Stimulated activated CD8-positive, alpha-beta memory T cell treated with anti-CD3 and anti-CD28 coated beads, Interleukin-7, amount 100 ng/mL, for 1 hour (primary cell): ENCODE measurements around the gene CD226.
"Not testable (repeated sequence)": the region's sequence is repeated elsewhere in the genome, so short reads cannot be mapped to it uniquely, and the experiment has no call there.

ENCODE experiments used
- DNase-seq, 2 donors: peaks; one replicate each; pipeline ENCODE4 v3.0.0-alpha.2; 2020; ENCODE audit warnings: low read depth in 2 of 2

The CD226 gene

DNA sequence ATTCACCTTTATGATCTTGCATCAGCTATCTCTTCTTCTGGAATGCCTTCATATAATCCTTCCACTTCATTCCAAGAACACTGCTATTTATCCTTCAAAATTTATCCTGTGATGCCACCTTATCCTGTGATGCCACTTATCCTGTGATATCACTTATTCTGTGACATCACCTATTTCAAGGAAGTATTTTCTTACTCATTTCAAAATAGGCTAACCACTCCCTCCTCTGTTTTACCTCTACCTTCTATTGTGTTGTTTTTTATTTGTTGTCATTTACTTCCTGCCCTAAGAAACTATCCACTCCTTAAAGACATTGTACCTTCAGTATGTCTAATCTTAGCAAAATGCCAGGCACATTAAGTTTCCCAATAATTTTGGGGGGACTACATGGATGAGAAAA is 38.8 kb downstream of the CD226 start:
- no peak for DNase-seq

DNA sequence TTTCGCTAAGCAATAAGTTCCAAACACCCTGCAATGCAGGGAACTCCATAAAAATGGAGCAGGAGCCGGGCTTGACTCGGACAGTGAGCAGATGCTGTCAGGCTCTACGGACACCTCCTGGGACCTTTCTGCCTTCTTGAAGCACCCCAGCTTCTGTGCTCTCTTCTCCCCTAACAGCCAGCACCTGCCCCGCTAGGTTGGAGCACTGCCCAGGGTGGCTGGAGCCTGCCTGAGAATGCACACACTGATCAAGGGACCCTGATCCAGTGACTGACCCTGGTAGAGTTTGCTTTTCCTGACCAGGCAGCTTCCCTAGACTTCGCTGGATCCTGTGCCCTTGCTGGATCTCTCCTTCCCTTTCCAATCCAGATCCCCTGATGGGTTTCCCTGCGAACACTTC is 40.9 kb downstream of the CD226 start:
- DNase-seq: no peak

DNA sequence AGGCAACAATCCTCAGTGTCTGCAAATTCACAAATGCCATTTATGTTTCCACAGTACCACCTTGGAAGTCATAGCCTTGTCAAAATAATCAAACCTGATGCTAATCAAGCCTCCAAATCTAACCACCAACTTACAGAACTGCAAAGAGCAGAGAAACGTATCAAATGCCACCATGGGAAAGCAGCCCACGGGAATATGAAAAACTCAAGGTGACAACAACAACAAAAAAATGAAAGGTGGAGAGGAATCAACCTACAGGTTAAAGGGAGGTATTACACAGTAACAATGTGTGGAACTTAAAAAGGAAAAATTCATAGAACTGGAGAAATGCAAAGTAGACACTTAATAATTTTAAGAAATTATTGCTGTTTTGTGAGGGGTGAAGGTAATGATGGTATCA is 46.7 kb downstream of the CD226 start:
- no peak for DNase-seq

DNA sequence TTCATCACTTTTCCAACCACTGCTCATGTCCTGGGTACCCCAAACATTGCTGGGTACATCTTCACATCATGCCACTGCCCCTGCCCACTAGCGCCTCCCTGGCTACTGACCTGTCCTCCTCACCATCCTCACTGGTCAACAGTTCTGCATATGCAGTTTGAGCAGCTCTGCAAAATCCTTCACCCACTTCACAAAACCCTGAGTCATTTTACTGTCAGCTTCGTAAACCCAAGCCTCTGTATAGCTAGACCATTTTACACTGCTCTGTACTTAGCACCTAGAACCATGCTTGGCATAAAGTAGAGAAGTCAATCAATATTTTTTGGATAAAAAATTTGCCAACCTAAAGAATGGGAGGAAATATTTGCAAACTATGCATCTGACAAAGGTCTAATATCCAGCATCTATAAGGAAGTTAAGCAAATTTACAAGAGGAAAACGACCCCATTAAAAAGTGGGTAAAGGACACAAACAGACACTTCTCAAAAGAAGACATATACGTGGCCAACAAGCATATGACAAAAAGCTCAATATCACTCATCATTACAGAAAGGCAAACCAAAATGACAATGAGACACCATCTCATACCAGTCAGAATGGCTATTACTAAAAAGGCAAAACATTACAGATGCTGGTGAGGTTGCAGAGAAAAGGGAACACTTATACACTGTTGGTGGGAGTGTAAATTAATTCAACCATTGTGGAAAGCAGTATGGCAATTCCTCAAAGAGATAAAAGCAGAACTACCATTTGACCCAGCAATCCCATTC is 48.3 kb downstream of the CD226 start:
- DNase-seq: not testable (repeated sequence)

DNA sequence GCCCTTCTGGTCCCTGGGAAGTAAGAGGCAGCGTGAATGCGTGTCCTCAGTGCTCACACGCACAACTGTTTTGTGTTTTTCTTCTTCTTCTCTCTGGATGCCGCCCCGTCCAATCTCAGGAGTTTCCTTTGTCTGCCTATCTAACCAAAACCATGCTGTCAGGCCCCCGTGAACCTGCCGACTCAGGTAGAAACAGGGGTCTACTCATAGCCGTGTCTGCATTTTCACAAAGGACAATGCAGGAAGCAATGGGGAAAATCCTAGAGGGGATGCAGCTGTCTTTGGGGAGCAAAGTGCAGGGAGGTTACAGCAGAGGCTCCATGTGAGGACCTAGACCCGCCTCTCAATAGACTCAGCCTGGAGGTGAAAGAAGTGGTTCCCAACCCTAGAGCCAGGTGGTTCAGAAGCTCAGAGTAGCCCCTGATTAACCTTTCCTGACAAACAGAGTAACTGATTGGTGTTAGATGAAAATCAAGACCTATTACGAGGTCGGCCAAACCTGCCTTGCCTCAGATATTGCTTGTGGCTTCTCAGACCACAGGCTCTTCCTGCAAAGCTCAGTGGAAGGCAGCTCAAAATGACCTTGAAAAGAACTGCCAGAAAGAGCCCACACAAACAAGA is 49.3 kb downstream of the CD226 start:
- DNase-seq: no peak

DNA sequence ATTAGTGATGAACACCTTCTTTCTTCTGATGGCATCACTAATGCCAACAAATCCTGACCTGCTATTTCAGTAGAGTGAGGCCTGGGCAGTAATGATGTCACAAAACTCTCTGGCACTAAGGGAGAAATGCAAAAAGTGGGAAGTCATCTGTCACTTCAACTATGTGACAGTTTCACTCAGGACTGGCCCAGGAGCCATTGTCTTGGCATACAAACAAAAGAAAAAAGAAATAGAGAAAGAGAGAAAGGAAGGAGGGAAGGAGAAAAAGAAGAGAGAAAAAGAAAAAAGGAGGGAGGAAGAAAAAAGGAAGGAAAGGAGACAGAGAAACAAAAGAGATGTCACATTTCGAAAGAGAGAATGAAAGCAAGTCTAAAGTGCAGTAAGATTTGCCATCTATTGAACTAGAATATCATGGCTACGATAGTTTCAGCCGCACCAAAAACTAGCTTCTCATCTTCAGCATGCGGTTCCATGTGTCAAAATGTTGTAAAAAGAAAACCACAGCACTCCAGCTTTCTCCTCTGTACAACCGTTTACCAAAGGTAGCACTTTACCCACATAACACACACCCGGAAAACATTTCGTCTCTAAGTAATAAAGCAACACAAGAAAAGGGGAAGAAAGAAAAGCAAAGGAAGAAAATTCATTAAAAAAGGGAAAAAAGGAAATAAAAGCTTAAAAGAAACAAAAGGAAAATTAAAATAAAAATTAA is 50.1 kb downstream of the CD226 start:
- no peak for DNase-seq

DNA sequence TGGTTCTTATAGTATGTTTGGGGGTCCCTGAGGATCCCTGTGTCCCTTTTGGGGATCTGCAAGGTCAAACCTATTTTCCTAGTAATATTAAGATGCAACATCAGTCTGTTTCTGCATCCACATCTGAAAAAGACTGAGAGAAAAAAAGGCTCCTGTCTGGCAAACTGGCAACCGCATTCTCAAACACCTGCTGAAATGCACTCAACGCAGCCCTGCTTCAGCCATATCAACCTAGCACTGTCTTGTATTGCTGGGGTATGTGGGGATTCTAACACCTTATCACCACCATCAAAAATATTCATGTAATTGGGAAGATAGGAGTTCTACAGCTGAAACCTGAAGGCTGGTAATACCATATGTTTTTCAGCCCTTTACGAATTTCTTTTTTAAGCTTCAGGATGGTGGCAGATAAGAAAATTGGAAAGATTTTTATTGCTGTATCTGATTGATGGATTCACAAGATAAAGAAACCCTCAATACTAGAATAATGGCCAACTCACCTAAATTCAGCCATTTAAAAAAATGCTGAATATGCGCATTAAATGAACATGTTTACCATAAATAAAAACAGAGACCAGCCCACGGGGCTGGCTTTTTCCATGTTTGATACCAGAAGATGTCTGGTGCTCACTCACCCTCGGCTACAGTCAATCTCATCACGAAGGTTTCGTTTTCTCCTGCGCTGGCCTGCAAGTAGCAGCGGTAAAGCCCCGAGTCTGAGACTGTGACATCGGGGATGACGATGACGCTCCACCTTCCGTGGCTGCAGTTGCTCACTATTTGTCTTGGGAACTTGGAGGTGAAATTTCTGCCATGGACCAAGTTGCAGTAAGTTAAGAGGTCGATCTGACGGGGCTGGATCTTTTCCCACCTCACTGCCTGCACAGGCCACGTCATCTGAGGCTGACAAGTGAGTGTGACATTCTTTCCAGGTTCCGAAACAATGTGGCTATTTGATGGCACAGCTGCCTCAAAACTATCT is 52.3 kb downstream of the CD226 start:
- DNase-seq: no peak

DNA sequence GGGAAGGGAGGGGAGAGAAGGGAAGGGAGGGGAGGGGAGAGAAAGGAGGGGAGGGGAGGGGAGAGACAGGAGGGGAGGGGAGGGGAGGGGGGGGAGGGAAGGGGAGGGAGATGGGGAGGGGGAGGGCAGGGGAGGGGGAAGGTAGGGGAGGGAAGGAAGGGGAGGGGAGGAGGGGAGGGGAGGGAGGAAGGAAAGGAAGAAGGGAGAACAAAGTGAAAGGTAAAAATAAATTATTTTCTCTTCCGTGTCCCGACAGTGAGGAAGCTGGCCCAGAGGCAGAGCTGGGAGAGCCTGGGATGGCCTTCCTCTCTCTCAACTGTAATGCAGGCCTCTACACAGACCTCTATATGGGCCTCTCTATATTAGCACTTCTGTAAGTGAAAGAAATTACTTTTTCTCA is 53.2 kb downstream of the CD226 start:
- DNase-seq: no peak

DNA sequence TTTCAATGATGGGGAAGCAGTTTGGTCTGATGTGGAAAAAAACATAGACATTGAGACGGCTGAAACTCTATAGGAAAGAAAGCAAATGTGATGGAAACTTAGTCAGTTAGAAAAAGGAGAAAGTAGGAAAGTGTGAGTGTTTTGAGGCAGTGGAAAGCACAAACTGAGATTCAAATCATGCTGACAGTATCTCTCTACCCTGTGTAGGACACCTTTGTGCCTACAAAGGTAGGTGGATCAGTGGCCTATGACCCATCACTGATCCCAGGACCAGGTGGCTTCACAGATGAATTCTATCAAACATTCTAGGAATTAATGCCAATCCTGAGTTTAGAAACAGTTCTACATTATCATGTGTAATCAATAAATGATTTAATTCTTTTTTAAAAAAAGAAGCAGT is 57.1 kb downstream of the CD226 start:
- no peak for DNase-seq

DNA sequence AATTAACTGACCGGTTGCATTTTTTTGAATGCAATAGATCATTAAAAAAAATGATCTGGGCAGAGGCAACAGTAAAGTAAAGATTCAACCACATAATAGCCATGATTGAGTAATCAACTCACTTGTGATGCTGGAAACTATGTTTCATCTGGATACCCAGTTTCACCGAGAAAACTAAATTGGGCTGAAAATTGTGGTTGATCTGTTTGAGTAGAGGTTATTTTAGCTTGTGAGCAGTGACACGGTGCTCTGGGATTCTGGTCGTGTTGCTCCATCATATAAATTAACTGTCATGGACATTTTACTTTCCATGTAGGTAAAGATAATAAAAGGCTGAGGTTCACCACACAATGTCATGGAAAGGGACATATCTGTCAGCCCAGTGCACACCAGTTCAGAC is 58.7 kb downstream of the CD226 start:
- no peak for DNase-seq

DNA sequence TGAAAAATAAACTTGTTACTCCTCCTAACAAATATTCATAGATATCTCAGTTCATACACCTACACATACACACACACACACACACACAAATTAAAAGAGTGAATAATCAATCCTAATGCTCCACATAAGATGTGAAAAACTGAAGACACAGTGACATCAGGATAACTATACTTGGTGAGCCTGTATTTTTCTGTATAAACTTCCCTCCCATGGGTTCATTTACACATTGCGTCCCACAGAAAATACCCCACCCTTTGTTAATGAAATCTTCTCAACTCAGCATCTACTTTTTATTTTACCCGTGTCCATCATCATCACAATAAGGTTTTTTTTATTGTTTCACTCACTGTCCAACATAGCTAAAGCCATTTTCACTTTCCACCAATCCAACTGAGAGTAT is 60.4 kb downstream of the CD226 start:
- no peak for DNase-seq

DNA sequence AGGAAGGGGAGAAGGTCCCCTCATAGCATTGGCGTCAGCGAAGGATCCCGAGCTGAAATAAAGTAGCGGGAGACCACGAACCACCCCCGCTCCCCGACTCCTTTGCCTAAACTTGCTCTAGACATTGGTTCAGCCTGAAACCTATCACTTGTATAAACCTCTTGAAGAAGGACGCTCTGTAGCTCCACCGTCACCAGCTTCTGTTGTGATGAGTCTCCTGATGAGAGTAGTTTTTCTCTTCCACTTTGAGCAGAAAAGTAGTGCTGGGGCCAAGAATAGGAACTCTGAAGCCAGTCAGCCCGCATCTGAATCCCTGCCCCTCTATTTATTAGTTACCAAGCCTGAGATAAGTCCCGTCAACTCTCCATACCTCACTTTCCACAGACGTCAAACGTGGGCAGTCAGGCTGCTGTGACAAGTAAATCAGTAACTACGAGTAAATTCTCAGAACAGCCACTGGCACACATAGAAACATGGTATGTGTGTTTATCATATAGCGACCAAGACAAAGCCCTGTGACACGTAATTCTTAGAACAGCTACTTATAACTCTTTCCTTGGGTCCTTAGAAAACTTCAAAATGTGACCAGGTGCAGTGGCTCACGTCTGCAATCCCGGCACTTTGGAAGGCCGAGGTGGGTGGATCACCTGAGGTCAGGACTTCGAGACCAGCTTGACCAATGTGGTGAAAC is 61.7 kb downstream of the CD226 start:
- no peak for DNase-seq

DNA sequence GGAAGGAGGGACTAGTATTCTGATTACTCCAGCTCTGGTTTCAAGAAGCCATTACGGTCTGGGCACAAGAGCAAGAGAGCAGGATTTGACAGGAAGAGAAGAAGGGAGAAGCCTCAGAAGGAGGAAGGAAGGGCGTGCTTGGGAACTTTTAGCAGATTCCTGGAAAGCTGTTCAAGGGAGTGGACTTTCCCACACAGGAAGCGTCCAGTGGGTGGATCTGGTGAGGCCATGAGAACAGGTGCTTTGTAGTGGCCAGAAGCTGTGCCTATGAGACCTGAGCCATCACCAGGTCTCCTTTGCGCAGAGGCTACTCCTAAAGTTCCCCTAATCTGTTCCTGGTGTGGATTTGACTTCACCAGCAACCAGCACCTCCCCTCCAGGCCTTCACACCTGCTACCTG is 62.3 kb downstream of the CD226 start:
- DNase-seq: no peak

DNA sequence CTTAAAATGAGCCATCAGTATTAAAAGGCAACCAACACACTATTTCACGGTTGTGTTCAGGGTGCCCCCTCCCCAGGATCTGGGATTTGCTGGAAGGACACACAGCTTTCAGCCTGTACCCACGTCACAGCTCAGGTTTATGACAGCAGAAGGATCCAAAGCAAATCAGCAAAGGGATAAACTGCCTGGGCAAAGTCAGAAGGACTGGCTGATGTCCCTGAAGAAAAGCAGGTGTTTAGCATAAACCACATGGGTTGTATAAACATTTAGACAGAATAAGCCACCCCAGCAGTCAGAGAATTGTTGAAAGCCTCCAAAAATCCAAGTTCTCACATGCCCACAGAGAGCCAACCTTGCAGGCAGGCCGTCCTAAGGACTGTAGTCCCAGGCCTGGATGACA is 63.9 kb downstream of the CD226 start:
- DNase-seq: no peak

DNA sequence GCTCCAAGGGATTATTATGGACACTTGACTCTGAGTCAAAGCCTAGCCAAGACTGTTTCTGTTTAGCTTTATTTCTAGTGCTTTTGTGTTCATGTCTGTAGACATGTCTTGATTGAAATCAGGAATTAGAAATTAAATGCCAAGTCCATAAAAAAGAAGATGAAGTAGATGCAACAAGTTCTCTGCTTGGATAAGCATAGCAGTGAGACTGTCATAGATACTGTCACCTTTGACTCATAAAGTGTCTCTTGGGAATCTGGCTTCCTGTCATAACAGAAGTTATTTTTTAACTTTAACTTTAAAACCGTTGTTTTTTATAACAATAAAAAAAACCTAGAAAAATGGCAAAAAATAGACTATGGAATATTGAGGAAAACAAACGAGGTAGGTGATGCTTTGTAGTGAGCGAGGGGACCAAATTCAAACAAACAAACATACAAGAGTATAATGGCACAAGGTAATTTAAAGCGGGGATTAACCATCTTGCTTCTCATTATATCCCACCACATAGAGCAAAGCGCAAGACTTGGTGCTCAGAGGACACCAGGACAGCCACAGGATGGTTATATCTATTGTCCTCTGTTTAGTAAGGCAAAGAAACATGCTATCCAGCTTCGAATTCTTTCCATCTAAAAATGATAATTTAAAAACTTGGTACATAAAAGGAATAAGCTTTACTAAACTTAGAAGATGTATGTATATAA is 64.6 kb downstream of the CD226 start:
- no peak for DNase-seq

DNA sequence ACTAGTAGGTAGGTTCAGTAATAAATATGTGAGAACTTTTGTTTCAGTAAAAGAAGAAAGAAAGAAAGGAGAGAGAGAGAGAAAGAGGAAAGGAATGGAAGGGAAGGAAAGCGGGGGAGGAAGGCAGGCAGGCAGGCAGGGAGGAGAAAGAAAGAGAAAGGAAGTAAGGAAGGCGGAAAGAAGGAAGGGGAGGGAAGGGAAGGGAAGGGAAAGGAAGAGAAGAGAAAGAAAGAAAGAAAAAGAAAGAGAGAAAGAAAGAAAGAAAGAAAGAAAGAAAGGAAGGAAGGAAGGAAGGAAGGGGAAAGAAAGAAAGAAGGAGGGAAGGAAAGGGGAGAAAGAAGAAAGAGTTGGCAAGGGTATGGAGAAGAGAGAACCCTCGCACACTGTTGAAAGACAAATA is 67.6 kb downstream of the CD226 start:
- DNase-seq: no peak

DNA sequence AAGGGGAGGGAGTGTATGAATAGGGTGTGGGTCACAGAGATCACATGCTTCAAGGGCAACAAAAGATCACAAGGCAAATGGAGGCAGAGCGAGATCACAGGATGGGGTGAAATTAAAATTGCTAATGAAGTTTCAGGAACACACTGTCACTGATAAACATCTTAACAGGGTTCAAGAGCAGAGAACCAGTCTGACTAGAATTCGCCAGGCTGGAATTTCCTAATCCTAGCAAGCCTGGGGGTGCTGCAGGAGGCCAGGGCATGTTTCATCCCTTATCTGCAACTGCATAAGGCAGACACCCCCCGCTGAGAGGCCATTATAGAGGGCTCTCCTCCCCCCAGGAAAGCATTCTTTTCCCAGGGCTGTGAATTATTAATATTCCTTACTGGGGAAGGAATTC is 68.6 kb downstream of the CD226 start:
- DNase-seq: not testable (repeated sequence)

DNA sequence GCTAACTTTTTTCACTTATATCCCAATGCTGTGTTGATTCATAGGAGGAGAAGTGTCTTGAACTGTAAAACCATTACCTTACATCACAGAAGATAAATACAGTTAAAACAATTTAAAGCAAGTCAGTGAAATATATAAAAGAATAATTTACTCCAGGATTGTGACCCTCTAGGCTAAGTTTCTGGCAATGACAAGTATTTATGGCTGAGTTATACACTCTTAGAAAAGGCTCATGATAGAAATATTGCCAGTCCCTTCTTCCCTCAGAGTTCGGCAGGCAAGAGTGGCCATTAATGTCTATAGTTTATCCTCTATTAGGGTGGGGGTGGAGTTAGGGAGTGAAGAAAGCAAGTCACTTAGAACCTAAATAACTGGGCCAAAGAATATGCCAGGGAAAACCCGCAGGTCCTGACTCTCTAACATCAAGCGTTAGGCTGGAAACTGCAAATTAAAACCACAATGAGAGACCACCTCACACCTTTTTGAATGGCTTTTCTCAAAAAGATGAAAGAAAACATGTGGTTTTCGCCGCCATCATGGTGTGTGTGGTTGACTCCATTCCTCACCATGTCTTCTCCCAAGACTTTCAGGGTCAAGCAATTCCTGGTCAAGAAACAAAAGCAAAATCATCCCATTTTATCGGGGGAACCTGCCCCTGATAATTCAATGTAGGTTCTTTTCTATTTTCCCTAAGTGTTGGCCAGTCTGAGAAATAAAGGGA is 69.3 kb downstream of the CD226 start:
- no peak for DNase-seq

DNA sequence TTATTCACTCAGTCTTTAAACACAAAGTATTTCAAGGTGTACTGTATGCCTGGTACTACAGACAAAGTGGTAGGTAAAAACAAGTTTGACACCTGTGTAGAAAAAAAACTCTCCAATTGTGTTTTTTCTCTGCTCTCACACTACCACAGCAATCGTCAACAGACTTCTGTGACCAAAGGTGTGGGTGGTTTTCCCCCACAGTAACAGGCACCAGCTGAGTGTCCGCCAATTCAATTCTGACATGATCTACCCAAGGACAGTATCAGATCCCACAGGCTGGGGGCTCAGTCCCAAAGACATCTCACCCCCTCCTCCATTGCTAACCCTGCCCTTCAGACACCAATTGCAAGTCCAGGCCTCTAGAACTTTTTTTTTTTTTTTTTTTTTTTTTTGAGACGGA is 71.2 kb downstream of the CD226 start:
- no peak for DNase-seq

DNA sequence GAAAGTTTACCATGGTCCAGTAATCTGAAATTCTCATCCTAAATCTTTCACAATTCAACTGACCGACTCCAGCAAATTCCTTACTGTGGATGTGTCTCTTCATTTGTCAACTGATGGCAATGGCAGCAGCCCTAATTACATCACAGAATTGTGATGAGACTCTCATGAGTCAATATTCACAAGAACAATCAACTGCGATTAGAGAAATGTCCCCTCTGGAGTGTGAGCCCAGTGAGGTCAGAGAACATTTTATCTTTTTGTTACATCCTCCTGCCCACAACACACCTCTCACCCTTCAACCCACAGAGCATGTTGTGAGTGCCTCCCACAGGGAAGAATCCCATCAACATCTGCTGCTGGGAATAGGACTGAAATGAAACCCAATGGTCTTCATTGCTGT is 73.6 kb downstream of the CD226 start:
- DNase-seq: no peak
